HG03097 (cell line): ENCODE measurements around the gene VAV2.
"Not testable (repeated sequence)": the region's sequence is repeated elsewhere in the genome, so short reads cannot be mapped to it uniquely, and the experiment has no call there.

Experiments
- ATAC-seq: cut with Tn5 transposase; IDR thresholded peaks from one replicate; pipeline ENCODE4 v1.9.1; 2021; ENCODE audit not compliant: unreplicated experiment, low FRiP score

The VAV2 gene

DNA sequence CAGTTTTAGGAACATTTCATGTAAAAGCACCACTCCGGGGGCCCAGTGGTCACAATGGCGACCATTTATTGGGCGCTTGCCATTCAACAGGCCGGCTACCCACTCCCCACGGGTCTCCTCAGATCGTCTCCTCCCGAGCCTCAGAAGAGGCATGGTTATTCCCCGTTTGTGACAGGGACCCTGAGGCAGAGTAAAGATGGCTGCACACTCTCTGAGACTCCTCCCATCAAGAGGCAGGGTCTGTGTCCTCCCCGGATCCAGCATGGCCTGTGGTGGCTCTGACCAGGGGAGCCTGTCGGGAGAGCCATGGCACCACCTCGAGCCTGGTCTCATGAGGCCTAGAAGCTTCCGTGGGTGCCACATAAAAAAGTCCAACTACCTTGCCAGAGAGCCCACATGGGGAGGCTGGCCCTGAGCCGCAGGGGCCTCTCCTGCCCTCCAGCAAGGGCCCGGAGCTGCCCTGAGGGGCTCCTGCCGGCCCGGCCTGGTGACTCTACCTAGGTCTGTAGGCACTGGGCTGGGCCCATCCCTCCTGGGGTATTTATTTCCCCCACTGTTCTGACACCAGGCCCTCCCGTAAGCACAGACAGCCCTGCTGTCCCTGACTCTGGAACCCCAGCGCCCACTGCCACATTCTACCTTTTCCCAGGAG is 90.8 kb downstream of the VAV2 start:
- no peak for ATAC-seq

DNA sequence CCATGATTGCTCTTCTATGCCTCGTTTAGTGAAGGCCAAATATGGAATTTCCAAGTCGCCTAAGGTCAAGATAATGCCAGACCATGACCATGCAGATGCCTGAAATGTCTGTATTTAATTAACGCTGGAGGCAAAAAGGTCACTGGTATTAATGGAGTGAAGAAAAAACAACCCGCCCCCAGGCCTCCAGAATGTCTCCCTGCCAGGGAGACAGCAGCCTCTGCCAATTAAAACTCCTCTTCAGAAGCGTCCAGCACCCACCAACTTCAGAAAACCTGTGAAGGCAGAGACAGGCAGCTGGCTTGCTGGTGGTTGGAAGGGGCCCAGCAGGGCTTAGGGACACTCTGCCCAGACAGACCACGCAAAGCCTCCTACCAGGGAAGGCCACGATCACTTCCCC is 94.4 kb downstream of the VAV2 start:
- ATAC-seq, result no peak

DNA sequence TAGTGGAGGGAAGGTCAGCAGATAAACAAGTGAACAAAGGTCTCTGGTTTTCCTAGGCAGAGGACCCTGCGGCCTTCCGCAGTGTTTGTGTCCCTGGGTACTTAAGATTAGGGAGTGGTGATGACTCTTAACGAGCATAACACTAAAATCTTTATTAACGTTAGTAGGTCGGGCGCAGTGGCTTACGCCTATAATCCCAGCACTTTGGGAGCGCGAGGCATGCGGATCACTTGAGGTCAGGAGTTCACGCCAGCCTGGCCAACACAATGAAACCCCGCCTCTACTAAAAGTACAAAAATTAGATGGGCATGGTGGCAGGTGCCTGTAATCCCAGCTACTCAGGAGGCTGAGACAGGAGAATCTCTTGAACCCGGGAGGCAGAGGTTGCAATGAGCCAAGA is 96.1 kb downstream of the VAV2 start:
- ATAC-seq, result not testable (repeated sequence)

DNA sequence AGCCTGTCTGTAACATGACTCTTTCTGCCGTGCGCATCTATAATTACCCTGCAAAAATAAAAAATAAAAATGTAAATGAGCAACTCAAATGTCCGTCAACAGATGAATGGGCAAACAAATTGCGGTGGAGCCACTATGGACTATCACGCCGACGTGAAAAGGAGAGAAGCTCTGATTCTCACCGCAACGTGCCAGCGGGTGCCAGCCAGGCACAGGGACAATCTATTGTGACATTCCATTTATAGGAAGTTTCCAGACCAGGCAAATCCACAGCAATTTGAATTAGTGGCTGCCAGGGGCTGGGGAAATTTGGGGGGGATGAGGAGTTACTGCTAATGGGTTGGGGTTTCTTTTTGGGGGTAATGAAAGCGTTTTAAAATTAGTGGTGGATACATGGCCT is 96.8 kb downstream of the VAV2 start:
- no peak for ATAC-seq

DNA sequence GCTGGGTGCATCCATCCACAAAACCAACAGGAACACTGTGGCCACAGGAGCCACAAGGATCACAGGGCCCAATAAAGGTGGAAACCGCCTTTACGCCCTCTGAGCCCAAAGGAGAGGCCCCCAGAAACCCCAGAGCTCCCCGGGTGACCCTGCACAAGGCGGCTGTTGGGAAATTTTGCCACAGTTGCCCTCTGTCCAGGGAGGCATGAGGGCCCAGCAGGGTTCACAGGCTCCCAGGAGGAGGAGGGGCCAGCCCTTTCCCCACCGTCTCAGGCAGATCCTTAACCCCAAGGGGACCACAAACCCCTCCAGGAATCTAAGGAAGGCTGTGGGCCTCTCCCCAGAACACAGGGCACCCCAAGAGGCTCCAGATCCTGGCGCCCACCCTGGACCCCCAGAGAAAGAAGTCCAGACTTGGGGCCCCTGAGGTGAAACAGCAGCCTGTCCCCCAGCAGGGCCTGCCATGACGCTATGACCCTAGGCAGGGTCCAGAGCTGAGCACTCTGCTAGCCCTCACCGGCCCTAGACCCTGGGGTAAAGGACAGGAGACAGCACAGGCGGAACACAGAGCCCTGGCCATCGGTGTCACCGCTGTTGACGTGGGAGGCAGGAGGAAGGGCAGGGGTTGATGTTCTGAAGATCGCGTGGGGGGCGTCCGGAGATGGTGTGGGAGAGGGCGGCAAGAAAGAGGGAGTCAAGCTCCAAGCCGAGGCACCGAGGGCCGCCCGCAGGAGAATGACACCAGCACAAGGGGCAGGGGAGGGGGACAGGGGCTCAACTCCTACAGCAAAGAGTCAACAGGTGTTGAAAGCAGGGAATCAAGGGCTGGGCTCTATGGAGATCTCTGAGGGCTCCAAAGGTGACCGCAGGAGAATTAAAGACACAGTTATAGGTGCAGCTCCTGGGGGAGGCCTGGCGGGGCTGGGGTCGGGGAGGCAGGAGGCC is 97.5 kb downstream of the VAV2 start:
- no peak for ATAC-seq

DNA sequence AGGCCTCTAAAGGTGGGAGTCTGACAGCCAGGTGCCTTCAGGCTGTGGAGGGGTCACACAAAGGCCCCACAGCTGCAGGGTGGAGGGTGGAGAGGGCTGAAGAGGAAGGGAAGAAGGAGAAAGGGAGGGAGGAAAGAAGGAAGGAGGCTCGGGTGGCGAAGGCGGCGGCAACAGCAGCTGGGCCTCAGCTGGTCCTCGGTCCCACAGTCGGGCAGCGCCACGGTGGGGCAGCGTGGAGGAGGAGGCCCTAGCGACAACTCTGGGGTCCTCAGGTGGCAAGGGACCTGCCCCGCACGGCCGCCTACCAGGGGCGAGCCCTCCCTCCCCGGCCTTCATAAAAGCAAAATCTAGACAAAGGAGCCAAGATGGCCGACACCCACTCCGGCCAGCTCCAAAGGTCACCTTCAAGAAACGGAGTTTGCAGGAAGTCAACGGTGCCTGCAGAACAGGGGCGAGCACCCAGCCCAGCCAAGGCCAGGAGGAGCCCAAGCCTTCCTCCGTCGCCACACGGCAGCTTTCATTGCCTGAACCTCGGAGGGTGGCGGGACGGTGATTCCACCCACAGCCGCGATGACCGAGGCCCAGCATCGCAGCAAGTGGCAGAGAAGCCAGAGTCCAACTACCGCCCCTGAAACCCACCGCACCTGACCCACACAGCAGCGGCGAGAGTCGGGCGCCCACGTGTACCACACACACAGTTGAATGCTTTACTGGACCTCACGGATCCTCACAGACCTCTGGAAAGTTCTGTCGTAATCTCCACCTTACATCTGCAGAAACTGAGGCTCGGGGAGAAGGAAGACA is 98.7 kb downstream of the VAV2 start:
- ATAC-seq, result no peak

DNA sequence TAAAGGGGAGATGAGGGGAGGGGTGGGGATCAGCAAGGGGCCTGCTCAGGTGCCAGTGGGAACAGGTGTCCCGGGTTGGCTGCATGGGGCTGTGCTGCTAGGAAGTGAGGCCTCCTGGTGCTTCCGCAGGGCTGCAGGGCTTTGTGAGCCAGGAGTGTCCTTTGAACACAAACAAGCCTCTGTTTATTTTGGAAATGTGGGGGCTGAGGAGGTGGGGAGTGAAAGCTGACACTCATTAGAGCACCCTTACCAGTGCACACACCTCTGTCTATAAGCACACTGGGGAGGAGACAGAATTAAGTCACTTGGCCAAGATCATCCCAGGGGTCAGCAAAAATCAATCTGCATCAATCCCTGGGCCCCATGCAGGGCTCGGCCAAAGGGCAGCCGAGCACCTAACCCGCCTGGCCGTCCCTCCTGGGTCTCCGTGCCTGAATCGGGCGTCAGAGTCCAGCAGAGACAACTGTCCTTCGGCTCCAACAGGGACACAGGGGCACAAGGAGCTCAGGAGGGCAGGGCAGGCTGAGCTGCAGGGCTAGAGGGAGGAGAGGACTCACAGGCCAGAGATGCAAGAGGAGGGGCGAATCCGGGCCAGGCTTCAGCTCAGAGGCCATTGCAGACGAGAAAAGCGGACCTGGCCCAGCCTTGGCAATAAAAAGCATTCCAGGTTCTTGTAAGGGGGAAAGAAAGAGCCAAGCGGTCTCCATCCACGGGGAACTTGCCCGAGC is 99.8 kb downstream of the VAV2 start:
- ATAC-seq, result no peak

DNA sequence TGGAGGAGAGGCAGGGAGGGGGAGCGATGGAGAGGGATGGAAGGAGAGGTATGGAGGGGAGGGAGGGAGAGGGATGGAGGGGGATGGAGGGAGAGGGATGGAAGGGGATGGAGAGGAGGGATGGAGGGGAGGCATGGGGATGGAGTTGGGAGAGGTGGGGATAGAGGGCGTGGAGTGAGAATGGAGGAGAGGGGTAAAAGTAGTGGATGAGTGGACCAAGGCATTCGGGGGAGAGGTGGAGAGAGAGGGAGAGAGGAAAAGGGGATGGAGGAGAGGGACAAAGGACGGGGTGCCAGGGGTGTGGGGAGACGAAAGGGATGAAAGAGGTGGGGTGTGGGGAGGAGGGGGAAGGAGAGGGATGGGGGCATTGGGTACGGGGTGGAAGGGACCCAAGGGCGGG is 100.4 kb downstream of the VAV2 start:
- no peak for ATAC-seq

DNA sequence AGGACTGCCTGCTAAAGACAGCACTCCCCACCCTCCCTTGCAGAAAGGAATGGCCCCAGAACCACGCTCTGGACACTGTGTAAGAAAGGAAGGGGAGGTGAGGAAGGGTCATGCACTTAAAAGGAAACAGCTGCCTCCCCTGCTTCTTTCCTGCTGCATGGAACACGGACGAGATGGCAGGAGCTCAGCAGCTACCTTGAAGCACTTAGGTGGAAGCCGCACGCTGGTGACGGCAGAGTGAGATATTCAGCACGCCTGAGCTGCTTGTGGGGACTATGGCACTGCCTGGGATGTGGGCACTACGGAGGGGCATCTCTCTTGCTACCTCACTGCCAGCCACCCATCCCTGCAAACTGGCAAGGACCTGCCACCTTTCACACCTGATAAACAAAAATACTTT is 101.5 kb downstream of the VAV2 start:
- ATAC-seq, result no peak

DNA sequence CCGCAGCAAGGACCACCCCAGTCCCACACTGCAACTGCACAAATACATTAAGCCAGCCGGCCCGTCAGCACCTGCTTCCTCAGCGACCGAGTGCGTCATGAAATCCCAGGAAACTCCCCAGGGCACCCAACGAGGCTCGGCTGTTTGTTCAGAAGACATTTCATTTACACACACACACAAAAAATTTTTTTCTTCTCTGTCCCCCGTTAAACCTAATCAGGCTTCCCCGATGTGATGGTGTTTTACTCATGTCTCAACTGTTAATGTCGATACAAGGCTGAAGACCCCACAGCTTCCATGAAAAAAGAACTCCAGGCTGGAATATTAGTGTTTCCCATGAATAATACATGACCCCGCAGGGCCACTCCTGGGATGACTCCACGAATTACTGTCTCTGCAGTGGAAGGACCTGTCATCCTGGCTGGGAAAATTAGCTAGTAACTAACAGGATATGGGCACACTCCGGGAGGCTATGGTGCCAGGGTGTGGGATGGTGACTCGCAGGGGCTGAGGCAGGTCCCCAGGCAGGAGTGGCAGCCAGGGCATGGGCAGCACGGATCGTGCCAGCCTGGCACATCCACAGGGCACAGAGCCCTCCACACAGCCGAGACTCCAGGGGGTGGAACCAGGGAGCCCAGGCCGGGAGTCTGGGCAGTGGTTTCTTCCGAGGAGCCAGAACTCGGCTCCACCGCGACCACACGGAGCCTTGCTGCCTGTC is 102.4 kb downstream of the VAV2 start:
- no peak for ATAC-seq

DNA sequence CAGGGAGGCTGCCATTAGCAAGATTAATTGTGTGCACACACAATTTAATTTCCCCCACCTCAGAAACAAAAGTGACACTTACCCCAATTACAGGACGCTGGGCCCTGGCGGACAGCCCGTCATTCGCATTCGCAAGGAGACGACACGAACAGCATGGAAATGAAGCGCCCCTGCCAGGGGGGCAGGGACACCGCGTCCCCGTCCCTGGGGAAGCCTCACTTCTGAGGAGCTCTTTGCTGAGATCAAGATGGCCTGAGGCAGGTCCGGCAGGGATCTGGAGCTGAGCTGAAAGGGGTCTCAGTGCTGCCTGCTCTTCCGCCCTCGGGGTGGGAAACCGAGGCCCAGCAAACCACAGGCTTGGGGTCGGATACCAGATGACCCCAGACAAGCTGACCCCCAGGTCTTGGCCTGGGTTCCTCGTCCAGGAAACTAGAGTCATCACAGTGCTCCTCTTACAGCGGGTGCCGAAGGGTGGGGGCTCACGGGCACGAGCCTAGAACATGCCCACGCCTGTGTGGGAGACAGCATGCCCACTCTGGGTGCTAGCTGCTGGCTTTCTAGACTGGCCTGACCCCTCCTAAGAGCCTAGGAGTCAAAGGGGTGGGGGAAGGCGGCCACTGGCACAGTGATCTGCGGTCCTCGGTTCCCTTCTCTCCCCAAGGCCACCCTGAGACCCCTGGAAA is 103.2 kb downstream of the VAV2 start:
- ATAC-seq, result no peak

DNA sequence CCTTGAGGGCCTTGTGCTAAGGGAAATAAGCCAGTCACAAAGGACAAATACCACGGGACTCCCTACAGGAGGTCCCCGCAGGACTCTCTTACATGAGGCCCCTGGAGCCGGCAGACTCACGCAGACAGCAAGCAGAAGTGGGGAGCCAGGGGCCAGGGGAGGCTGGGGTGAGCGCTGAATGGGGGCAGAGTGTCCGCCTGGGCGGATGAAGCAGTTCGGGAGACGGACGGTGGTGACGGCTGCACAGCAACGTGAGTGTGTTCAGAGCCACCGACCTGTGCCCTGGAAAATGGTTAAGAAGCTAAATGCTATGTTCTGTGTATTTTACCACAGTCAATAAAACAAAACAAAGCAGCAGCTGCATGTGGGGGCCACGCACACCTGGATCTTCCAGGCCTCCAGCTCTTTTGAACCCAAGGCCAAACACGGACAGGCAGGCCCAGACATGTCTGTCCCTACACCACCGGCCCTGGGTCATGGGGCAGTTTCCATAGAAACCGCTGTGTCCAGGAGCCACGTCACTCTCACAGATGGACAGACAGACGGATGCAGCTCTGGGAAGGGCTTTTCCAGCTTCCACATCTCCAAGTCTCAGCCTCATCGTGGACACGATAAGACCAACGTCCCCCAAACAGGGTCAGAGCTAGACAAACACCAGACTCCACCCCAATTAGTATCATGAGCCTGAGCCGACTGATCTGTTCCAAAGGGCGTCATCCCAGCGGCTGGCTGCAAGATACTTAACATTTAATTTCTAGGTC is 103.9 kb downstream of the VAV2 start:
- no peak for ATAC-seq

DNA sequence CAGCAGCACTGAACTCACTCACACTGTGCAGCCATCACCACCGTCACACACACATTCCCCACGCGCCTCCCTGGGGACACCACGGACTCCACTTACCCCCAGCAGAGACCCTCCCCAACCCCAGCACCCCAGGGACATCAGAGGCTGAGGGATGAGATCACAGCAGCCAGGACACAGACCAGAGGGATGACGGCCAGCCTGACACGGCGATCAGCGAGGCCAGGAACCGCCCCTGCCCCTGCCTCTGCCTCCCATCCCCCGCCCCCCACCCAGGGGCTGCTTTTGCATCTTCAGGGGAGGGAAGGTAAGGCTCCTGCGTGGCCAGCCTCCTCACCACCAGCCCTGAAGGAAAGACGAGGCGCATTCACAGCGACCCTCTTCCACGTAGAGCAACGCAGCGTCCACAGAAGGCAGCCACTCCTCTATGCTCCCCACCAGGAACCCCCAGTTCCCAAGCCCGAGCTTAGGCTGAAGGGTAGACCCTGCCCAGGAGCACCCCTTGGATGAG is 104.5 kb downstream of the VAV2 start:
- no peak for ATAC-seq

DNA sequence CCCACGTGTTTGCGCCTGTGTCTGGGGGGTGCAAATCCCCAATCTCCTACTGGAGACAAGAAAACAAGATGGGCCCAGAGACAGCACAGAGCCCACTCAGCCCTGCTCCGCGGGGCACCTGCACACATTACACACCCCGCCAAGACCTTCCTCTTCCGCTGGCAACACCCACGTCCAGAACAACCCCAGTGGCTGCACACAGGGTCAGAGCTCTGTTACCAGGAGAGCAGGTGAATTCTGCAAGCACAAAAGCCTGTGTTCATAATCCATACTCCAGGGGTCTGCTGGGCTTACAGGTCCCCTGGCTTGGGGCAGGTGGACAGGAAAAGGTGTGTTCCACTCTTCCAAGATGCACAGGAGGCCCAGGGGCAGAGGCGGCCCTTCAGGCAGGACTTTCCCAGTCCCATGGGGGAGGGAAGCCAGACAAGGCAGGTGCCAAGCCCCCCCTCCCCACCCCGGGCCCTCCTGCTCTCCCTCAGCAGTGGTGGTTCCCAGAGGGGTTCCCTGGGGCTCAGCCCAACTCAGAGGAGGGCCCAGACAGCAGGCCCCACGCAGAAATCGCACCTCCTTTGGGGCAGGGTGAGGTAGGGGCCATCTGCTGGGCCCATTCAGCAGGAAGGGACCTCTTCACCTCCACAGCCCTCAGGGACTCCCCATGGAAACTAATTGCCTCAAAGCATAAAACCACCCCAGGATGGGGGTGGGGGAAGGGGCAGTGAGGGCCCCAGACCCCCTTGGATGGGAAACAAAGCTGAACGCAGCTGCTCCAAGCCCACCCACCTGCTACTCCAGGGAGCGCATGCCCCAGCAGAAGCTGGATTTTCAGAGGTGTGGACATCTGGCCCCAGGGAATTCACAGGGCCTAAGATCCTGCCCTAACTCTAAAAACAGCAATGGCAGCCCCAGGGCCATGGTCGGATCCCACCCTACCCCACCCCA is 105.3 kb downstream of the VAV2 start:
- ATAC-seq, result no peak

DNA sequence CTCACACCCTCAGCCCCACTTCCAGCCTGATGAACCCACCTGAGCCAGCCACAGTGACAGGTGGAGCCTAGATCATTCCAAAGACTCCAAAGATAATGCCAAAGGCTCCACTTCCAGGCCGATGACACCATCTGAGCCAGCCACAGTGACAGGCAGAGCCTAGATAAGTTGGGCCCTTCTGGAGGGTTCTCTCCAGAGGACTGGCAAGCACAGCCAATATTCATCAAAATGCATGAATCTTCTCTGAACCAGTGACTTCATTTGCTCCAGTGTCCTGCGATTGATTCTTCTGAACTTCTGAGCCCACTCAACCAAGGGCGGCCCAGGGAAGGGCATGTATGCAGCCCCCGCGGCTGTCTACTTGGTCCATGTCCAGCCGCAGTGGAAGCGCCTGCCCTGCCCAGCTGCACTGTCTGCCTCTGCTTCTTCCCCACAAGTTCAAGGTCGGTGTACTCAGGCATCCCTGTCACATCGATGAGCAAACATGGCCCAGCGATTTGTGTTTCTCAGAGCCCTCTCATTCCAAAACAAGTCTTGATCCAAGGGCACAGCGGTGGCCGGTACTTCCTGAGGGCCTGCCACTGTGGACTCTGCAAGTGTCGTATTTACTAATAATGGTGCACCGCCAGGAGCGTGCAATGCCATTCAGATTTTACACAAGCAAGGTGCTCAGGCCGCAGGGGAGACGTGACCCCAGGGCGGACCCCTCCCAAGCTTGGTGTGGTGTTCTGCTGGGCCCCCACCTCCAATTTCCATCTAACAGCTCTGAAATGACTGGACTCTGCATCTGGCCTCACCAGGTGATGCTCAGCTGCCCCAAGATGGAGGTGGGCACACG is 107.0 kb downstream of the VAV2 start:
- ATAC-seq, result no peak
